Right lobe of liver (tissue), 6 donors: Measurements from ENCODE around the gene ECD. TPM values are rescaled to one million over a fixed set of nuclear protein-coding genes. Genes with fewer than 3 reads are reported as not detected.
"Not testable (repeated sequence)": the region's sequence is repeated elsewhere in the genome, so short reads cannot be mapped to it uniquely, and the experiment has no call there.

ENCODE experiments used
- ATAC-seq, 4 donors: fragments of 200-7000 bp; cut with Tn5 transposase; one replicate each; pipeline ENCODE4 v1.9.1; 2020; ENCODE audit warnings: mild to moderate bottlenecking in 4 of 4, moderate library complexity in 4 of 4
- DNase-seq, 3 donors: peaks; one replicate each; pipeline ENCODE4 v3.0.0-alpha.2; 2020
- H3K27ac ChIP-seq, 3 donors: fragments of 200-600 bp; one replicate each; pipeline ENCODE4 v1.8.0; 2022
- H3K27me3 ChIP-seq, 2 donors: fragments of 200-600 bp; one replicate each; pipeline ENCODE4 v1.8.0; 2022
- H3K36me3 ChIP-seq, 4 donors: fragments of 200-600 bp; sonication (generic) in 1 of 4; one replicate each; pipeline versions ENCODE4 v1.5.1 to v1.8.0; 2017 to 2022; ENCODE audit warnings: control low read depth in 1 of 4
- H3K4me1 ChIP-seq, 4 donors: fragments of 200-600 bp; sonication (generic) in 1 of 4; one replicate each; pipeline versions ENCODE4 v1.5.1 to v1.8.0; 2017 to 2022; ENCODE audit warnings: control low read depth in 1 of 4
- H3K4me3 ChIP-seq, 3 donors: fragments of 200-600 bp; one replicate each; pipeline ENCODE4 v1.8.0; 2022
- H3K9me3 ChIP-seq, 4 donors: fragments of 200-600 bp; sonication (generic) in 1 of 4; one replicate each; pipeline versions ENCODE4 v1.5.1 to v1.8.0; 2017 to 2022; ENCODE audit warnings: control low read depth in 1 of 4
- CTCF ChIP-seq, 4 donors: fragments of 200-600 bp in 3 of 4; fragments of 450-650 bp in 1 of 4; IDR thresholded peaks; one replicate each; pipeline versions ENCODE4 v1.5.1 to v1.8.0; 2016 to 2022; ENCODE audit warnings: antibody characterized with exemption in 4 of 4, mild to moderate bottlenecking in 2 of 4
- POLR2A ChIP-seq: fragments of 450-650 bp; IDR thresholded peaks from one replicate; pipeline ENCODE4 v1.6.1; 2017; ENCODE audit warnings: antibody characterized with exemption, mild to moderate bottlenecking
- WGBS: methylation state at CpG from one replicate; pipeline ENCODE4 v1.1.6; 2018; ENCODE audit warnings: low coverage, low lambda C conversion rate; ENCODE audit not compliant: insufficient coverage; ENCODE audit errors: missing lambda C conversion rate; 5-methylcytosine and 5-hydroxymethylcytosine counted together
- intact Hi-C, 2 donors: fragments of 100-400 bp; cut with DNase I; formaldehyde crosslinking; loops; one replicate each; pipeline versions ENCODE4 v1.11.2 to v1.14.1; 2022
- total RNA-seq, 6 experiments: library from RNA; depleted of rRNA in 2 of 6; stranded (reverse); fragments of >200 nt in 2 of 6; fragmentation: NEBNext Ultra II Directional in 3 of 6; extraction: Animal tissue kit (Norgen Biotek cat#: 25700) in 3 of 6; gene quantifications; one replicate each; pipeline versions ENCODE4 v1.1.0 to v1.2.4, GENCODE V29; 2016 to 2023
- donor health status: DM: no; HTN: yes; CAD: no.
- donor health status: DM: no; HTN: no; CAD: no.
- donor health status: DM: no; HTN: no; CAD: no.
- donor health status: DM: no; HTN: yes; CAD: no.
- donor health status: DM: no; HTN: yes; CAD: no.

ECD gene
- total RNA-seq, 6 experiments from 2014 or later: 8.8 to 21.2 (median 11.7) TPM

GRCh38 chr10:73116017-73116416, 51.8 kb downstream of the ECD start:
- Histone ChIP-seq H3K27ac (no peak overlapping the region), H3K36me3 (no peaks in the 10 kb centered on the region), H3K9me3 (no peaks in the 10 kb centered on the region), H3K4me3 (no peak overlapping the region), H3K4me1 (peaks cover 0 to 40% (median 16%) of the 10 kb centered on the region in 4 donors), H3K27me3 (no peaks in the 10 kb centered on the region)
- intact Hi-C loops: no loop called here
- 100% methylated on average over 1 of the region's 1 CpG for WGBS
- no peak for ATAC-seq
- DNase-seq: no peak
- TF ChIP-seq CTCF (IDR thresholded peaks at IDR 0.05) (no peak), POLR2A (no peak)

- intact Hi-C loops: no loop called here
- peak in 1 of 4 donors; percentile 16 for ATAC-seq
Measured at GRCh38 chr10:73113551-73113950, 54.3 kb downstream of the ECD start.

GRCh38 chr10:73112032-73112431, 55.8 kb downstream of the ECD start:
- H3K4me3 ChIP-seq, H3K27ac ChIP-seq, H3K27me3 ChIP-seq, H3K4me1 ChIP-seq, H3K36me3 ChIP-seq, ATAC-seq, intact Hi-C loops, DNase-seq, H3K9me3 ChIP-seq: not testable (repeated sequence)
- 94% methylated on average over 13 of the region's 13 CpGs for WGBS

More at GRCh38 chr10:73113551-73113950, 54.3 kb downstream of the ECD start:
- Histone ChIP-seq H3K27ac (no peak overlapping the region), H3K36me3 (no peaks in the 10 kb centered on the region), H3K4me1 (peaks cover 0 to 19% (median 7%) of the 10 kb centered on the region in 4 donors), H3K9me3 (no peaks in the 10 kb centered on the region), H3K27me3 (no peaks in the 10 kb centered on the region), H3K4me3 (no peak overlapping the region)
- no peak for TF ChIP-seq POLR2A
- TF ChIP-seq CTCF (IDR thresholded peaks at IDR 0.05): no peak
- WGBS: 69% methylated on average over 1 of the region's 1 CpG
- DNase-seq: no peak

- Histone ChIP-seq H3K27me3 (no peaks in the 10 kb centered on the region), H3K36me3 (no peaks in the 10 kb centered on the region), H3K4me3 (peak within 1 kb of the TSS; percentile 22 to 59 (median 52)), H3K4me1 (peaks cover 0 to 6% (median 0%) of the 10 kb centered on the region in 4 donors), H3K9me3 (no peaks in the 10 kb centered on the region), H3K27ac (peak within 1 kb of the TSS; percentile 62 to 87 (median 77))
- TF ChIP-seq CTCF (IDR thresholded peaks at IDR 0.05) (no peak), POLR2A (peak; percentile 60)
- DNase-seq (peak; percentile 45 to 81 (median 64)), ATAC-seq (peak; percentile 97 to 99 (median 98))
- 0% methylated on average over 5 of the region's 5 CpGs for WGBS
- intact Hi-C loops: no loop called here
Measured at GRCh38 chr10:73110345-73110849, 57.4 kb downstream of the ECD start, which contains the start of gene NUDT13. NUDT13 (plus strand) TSS chr10:73110455; CDS start chr10:73114366, 3,911 bp downstream.

GRCh38 chr10:73109248-73109652, 58.6 kb downstream of the ECD start:
- H3K4me1 ChIP-seq, intact Hi-C loops, DNase-seq, H3K4me3 ChIP-seq, H3K36me3 ChIP-seq, H3K27ac ChIP-seq, H3K27me3 ChIP-seq, H3K9me3 ChIP-seq, ATAC-seq: not testable (repeated sequence)
- 94% methylated on average over 3 of the region's 4 CpGs for WGBS
